ENCODE results near the gene FOLR2.
"Not testable (repeated sequence)": the region's sequence is repeated elsewhere in the genome, so short reads cannot be mapped to it uniquely, and the experiment has no call there.

Gene FOLR2

GRCh38 chr11:72216638-72217037, at the start of gene FOLR2:
FOLR2 (plus strand) TSS chr11:72216794; CDS start chr11:72218585, 1,791 bp downstream.
- no peak for DNase-seq

GRCh38 chr11:72169046-72169555, 47.5 kb upstream of the FOLR2 start:
- not testable (repeated sequence) for DNase-seq

- DNase-seq = peak in 27 of 56 donors; percentile 1 to 73 (median 20)
Measured at GRCh38 chr11:72169754-72170153, 46.8 kb upstream of the FOLR2 start.

GRCh38 chr11:72172043-72172442, 44.6 kb upstream of the FOLR2 start:
- not testable (repeated sequence) for DNase-seq

- no peak for DNase-seq
Measured at GRCh38 chr11:72173291-72173690, 43.3 kb upstream of the FOLR2 start.

- no peak for DNase-seq
Measured at GRCh38 chr11:72174302-72175070, 42.1 kb upstream of the FOLR2 start.

- no peak for DNase-seq
Measured at GRCh38 chr11:72177656-72178055, 38.9 kb upstream of the FOLR2 start.

GRCh38 chr11:72179049-72179803, 37.4 kb upstream of the FOLR2 start:
- no peak for DNase-seq

GRCh38 chr11:72179804-72180396, 36.7 kb upstream of the FOLR2 start:
- DNase-seq = no peak

GRCh38 chr11:72180892-72181552, 35.6 kb upstream of the FOLR2 start:
- DNase-seq = not testable (repeated sequence)

GRCh38 chr11:72181553-72181958, 35.0 kb upstream of the FOLR2 start:
- DNase-seq = not testable (repeated sequence)

GRCh38 chr11:72188267-72188666, 28.3 kb upstream of the FOLR2 start:
- DNase-seq = no peak

- DNase-seq = peak in 18 of 56 donors; percentile 1 to 43 (median 17)
Measured at GRCh38 chr11:72189455-72190250, 26.9 kb upstream of the FOLR2 start.

- no peak for DNase-seq
Measured at GRCh38 chr11:72190631-72191071, 25.9 kb upstream of the FOLR2 start.

GRCh38 chr11:72191961-72192381, 24.6 kb upstream of the FOLR2 start, which contains the start of gene FOLR1:
FOLR1 (plus strand) TSS chr11:72192140; CDS start chr11:72192174, 34 bp downstream.
- no peak for DNase-seq

GRCh38 chr11:72195518-72196270, 20.9 kb upstream of the FOLR2 start:
- no peak for DNase-seq

GRCh38 chr11:72201445-72201844, 15.1 kb upstream of the FOLR2 start:
- not testable (repeated sequence) for DNase-seq

GRCh38 chr11:72202571-72202970, 14.0 kb upstream of the FOLR2 start:
- DNase-seq = no peak

GRCh38 chr11:72203163-72203562, 13.4 kb upstream of the FOLR2 start:
- DNase-seq = no peak
